B cell (primary cell): ENCODE data around the gene PPP1R27. TPM values are rescaled to one million over a fixed set of nuclear protein-coding genes. Genes with fewer than 3 reads are reported as not detected.

ENCODE experiments used
- ATAC-seq: fragments of 200-7000 bp; cut with Tn5 transposase; one replicate; pipeline ENCODE4 v1.10.0; 2021; ENCODE audit warnings: low read depth, mild to moderate bottlenecking, moderate number of reproducible peaks, moderate library complexity
- CTCF ChIA-PET: fragments of 350-600 bp; sonication (Branson Sonifier 250); formaldehyde crosslinking; loops from one replicate; lab custom pipeline; 2021; ENCODE audit warnings: antibody characterized with exemption, inconsistent platforms; lab: Charles Lee
- POLR2A ChIA-PET: fragments of 350-600 bp; sonication (Branson Sonifier 250); formaldehyde crosslinking; loops from one replicate; lab custom pipeline; 2021; ENCODE audit warnings: antibody characterized with exemption; lab: Charles Lee
- DNase-seq: peaks from one replicate; pipeline ENCODE4 v3.0.0; 2013
- H2AFZ ChIP-seq: 2 replicates; pipeline ENCODE4 v1.6.1; 2012; ENCODE audit warnings: mild to moderate bottlenecking, low read depth, low read length; ENCODE audit not compliant: insufficient read depth, poor library complexity, severe bottlenecking
- H3K27ac ChIP-seq, 2 donors: 1 replicate in 1 of 2; 2 replicates in 1 of 2; pipeline ENCODE4 v1.5.1; 2012 to 2013; ENCODE audit warnings: low read length in 2 of 2, mild to moderate bottlenecking in 2 of 2, moderate library complexity in 1 of 2
- H3K27me3 ChIP-seq, 4 experiments: fragments of 200-600 bp in 1 of 4; sonication (generic) in 1 of 4; replicated peaks in 1 of 4; 1 replicate in 2 of 4; 2 replicates in 2 of 4; pipeline versions ENCODE4 v1.6.1 to v1.7.0; 2013 to 2016; ENCODE audit warnings: low read length in 3 of 4, mild to moderate bottlenecking in 2 of 4, mixed read lengths in 1 of 4, moderate library complexity in 1 of 4; ENCODE audit not compliant: insufficient read depth in 4 of 4, control insufficient read depth in 3 of 4; ENCODE audit errors: control extremely low read depth in 1 of 4
- H3K36me3 ChIP-seq, 2 experiments: replicated peaks in 1 of 2; 1 replicate in 1 of 2; 2 replicates in 1 of 2; pipeline versions ENCODE4 v1.6.1 to v1.7.1; 2013; ENCODE audit warnings: low read length in 1 of 2; ENCODE audit not compliant: insufficient read depth in 2 of 2, control insufficient read depth in 1 of 2; ENCODE audit errors: control extremely low read depth in 1 of 2, extremely low read depth in 1 of 2
- H3K4me1 ChIP-seq, 2 donors: fragments of 200-600 bp in 1 of 2; sonication (generic) in 1 of 2; 1 replicate in 1 of 2; 2 replicates in 1 of 2; pipeline versions ENCODE4 v1.5.1 to v1.6.1; 2013 to 2017; ENCODE audit warnings: low read length in 2 of 2; ENCODE audit not compliant: control insufficient read depth in 2 of 2, insufficient read depth in 2 of 2
- H3K4me2 ChIP-seq: replicated peaks from 2 replicates; pipeline ENCODE3; 2012; ENCODE audit warnings: mild to moderate bottlenecking, low read depth, low read length; ENCODE audit not compliant: poor library complexity, severe bottlenecking
- H3K4me3 ChIP-seq, 5 experiments: fragments of 200-600 bp in 1 of 5; sonication (generic) in 1 of 5; 1 replicate in 3 of 5; 2 replicates in 2 of 5; pipeline versions ENCODE4 v1.5.1 to v1.7.0; 2011 to 2016; ENCODE audit warnings: low read length in 4 of 5, mild to moderate bottlenecking in 4 of 5, low read depth in 2 of 5, control low read depth in 1 of 5, moderate library complexity in 1 of 5; ENCODE audit not compliant: insufficient read depth in 1 of 5; ENCODE audit errors: control extremely low read depth in 1 of 5, extremely low read depth in 1 of 5
- H3K79me2 ChIP-seq: fragments of 200-600 bp; sonication (generic); one replicate; pipeline ENCODE4 v1.6.0; 2016; ENCODE audit warnings: low read length; ENCODE audit not compliant: control insufficient read depth, insufficient read depth
- H3K9ac ChIP-seq: fragments of 200-600 bp; sonication (generic); 2 replicates; pipeline ENCODE4 v1.6.1; 2017; ENCODE audit warnings: mild to moderate bottlenecking, low read length, moderate library complexity
- H3K9me3 ChIP-seq, 3 donors: one replicate each; pipeline versions ENCODE4 v1.6.1 to v1.7.1; 2013; ENCODE audit warnings: low read length in 2 of 3; ENCODE audit not compliant: control insufficient read depth in 2 of 3, insufficient read depth in 1 of 3; ENCODE audit errors: control extremely low read depth in 1 of 3
- H4K20me1 ChIP-seq: 2 replicates; pipeline ENCODE4 v1.6.0; 2012; ENCODE audit warnings: mild to moderate bottlenecking, low read length; ENCODE audit not compliant: insufficient read depth, control insufficient read depth, poor library complexity, severe bottlenecking
- H3K27ac Mint-ChIP-seq: one replicate; pipeline ENCODE4 v1.8.0; 2021; ENCODE audit warnings: mixed read lengths
- H3K27me3 Mint-ChIP-seq: one replicate; pipeline ENCODE4 v1.8.0; 2021; ENCODE audit warnings: mixed read lengths
- H3K4me1 Mint-ChIP-seq: one replicate; pipeline ENCODE4 v1.8.0; 2021; ENCODE audit warnings: mixed read lengths
- H3K4me3 Mint-ChIP-seq: one replicate; pipeline ENCODE4 v1.8.0; 2021; ENCODE audit warnings: mixed read lengths
- H3K9me3 Mint-ChIP-seq: one replicate; pipeline ENCODE4 v1.8.0; 2022; ENCODE audit warnings: mixed read lengths; ENCODE audit not compliant: insufficient read depth
- EZH2 ChIP-seq: IDR thresholded peaks from 2 replicates; pipeline ENCODE4 v1.6.1; 2012; ENCODE audit warnings: borderline replicate concordance, low read depth, mild to moderate bottlenecking, moderate library complexity, low read length; ENCODE audit not compliant: insufficient read depth, poor library complexity, severe bottlenecking
- WGBS: methylation state at CpG from one replicate; pipeline ENCODE4 v1.1.5; 2013; ENCODE audit warnings: missing lambda C conversion rate; ENCODE audit not compliant: insufficient coverage; 5-methylcytosine and 5-hydroxymethylcytosine counted together
- intact Hi-C: fragments of 100-400 bp; cut with micrococcal nuclease; formaldehyde crosslinking; loops from one replicate; pipeline ENCODE4 v1.10.0; 2022
- polyA plus RNA-seq: library from polyadenylated mRNA; depleted of rRNA; stranded (reverse); fragments of >200 nt; gene quantifications from 2 replicates; pipeline ENCODE4 v1.2.3, GENCODE V29; 2012
- total RNA-seq, 2 donors: library from RNA; stranded (reverse); fragments of 120-200 nt in 1 of 2; gene quantifications; 1 replicate in 1 of 2; 2 replicates in 1 of 2; pipeline versions ENCODE4 v1.2.3 to v1.2.4, GENCODE V29; 2013 to 2022
- TF ChIP-seq, protein P1 (sequence below): fragments of 200-600 bp; IDR thresholded peaks from one replicate; pipeline ENCODE4 v1.8.0; 2022; ENCODE audit warnings: antibody characterized with exemption, mild to moderate bottlenecking

PPP1R27 gene
- total and polyA plus RNA-seq, 2 donors (not counting 1 experiment from before 2014, with no cell fraction given), result not detected

- Mint-ChIP-seq H3K9me3 (no peaks in the 10 kb centered on the region), H3K4me3 (no peak overlapping the region), H3K27ac (no peak overlapping the region), H3K27me3 (peaks cover 13% of the 10 kb centered on the region), H3K4me1 (no peaks in the 10 kb centered on the region)
- Histone ChIP-seq H3K36me3 (no peaks in the 10 kb centered on the region), H3K27me3 (no peaks in the 10 kb centered on the region), H3K9me3 (no peaks in the 10 kb centered on the region), H3K4me3 (no peak overlapping the region), H4K20me1 (no peaks in the 10 kb centered on the region), H3K4me1 (no peaks in the 10 kb centered on the region), H3K27ac (no peak overlapping the region), H2AFZ (no peak overlapping the region), H3K9ac (no peak overlapping the region), H3K79me2 (no peaks in the 10 kb centered on the region), H3K4me2 (no peak overlapping the region)
- POLR2A ChIA-PET, result no interaction called here
- DNase-seq, result no peak
- CTCF ChIA-PET, result no interaction called here
- WGBS, result no CpG with 5 or more reads among the region's 2 CpGs
- intact Hi-C loops, result no loop called here
- TF ChIP-seq EZH2, result no peak
- TF ChIP-seq, protein P1, sequence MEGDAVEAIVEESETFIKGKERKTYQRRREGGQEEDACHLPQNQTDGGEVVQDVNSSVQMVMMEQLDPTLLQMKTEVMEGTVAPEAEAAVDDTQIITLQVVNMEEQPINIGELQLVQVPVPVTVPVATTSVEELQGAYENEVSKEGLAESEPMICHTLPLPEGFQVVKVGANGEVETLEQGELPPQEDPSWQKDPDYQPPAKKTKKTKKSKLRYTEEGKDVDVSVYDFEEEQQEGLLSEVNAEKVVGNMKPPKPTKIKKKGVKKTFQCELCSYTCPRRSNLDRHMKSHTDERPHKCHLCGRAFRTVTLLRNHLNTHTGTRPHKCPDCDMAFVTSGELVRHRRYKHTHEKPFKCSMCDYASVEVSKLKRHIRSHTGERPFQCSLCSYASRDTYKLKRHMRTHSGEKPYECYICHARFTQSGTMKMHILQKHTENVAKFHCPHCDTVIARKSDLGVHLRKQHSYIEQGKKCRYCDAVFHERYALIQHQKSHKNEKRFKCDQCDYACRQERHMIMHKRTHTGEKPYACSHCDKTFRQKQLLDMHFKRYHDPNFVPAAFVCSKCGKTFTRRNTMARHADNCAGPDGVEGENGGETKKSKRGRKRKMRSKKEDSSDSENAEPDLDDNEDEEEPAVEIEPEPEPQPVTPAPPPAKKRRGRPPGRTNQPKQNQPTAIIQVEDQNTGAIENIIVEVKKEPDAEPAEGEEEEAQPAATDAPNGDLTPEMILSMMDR, result no peak
- ATAC-seq, result no peak
These were observed 19.2 kb downstream of the PPP1R27 start for GRCh38 chr17:81815646-81815986.

DNA sequence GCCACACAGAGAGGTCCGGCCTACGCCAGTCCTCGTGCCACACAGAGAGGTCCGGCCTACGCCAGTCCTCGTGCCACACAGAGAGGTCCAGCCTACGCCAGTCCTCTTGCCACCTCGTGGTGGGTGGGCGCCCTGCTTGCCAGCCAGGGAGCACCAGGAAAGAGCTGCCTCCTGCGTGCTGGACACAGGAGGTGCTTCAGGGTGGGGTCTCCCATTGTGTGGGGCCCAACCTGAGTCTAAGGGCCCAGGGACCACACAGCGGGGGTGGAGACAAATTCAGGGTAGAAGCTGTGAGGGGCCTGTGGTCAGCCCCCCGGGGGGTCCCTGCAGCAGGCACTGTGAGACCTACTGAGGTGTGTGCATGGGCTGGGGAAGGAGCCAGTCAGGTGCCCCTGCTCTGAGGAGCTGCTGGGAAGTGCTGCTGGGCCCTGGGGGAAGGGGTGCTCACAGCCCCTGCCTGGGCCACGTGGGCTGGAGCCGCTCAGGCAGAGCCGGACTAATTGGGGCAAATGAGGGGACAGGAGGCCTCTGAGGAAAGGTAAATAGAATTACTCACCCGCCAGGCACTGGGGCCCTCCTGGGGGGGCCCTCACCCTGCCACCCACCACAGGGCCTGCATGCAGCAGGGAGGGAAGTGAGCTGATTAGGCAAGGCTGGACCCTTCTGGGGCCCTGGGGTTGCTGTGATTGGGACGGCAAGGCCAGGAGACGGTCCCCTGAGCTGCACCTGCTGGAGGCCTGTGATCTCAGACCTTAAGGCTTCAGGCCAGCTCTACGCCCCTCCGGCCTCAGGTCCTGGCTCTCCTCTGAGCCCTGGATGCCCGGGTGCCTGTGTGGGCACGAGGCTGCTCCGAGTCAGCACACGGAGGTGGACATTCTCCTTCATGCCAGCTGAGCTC is 19.9 kb downstream of the PPP1R27 start:
- H3K36me3 ChIP-seq, result no peaks in the 10 kb centered on the region
- intact Hi-C loops, result no loop called here
- no peaks in the 10 kb centered on the region for H3K9me3 Mint-ChIP-seq
- peaks cover 0 to under 1% (median 0%) of the 10 kb centered on the region in 4 experiments for H3K27me3 ChIP-seq
- ChIA-PET POLR2A (no interaction called here), CTCF (no interaction called here)
- TF ChIP-seq, protein P1, result no peak
- TF ChIP-seq EZH2, result no peak
- H2AFZ ChIP-seq, result no peak overlapping the region
- H3K9me3 ChIP-seq, result no peaks in the 10 kb centered on the region
- no peaks in the 10 kb centered on the region for H4K20me1 ChIP-seq
- no peak overlapping the region for H3K4me2 ChIP-seq
- H3K79me2 ChIP-seq, result no peaks in the 10 kb centered on the region
- no peak overlapping the region for H3K9ac ChIP-seq
- H3K4me1 Mint-ChIP-seq, result no peaks in the 10 kb centered on the region
- no peak overlapping the region for H3K4me3 ChIP-seq
- ATAC-seq (no peak), DNase-seq (no peak)
- no peak overlapping the region for H3K27ac ChIP-seq
- peaks cover 13% of the 10 kb centered on the region for H3K27me3 Mint-ChIP-seq
- 89% methylated on average over 21 of the region's 24 CpGs for WGBS
- no peak overlapping the region for H3K4me3 Mint-ChIP-seq
- H3K27ac Mint-ChIP-seq, result no peak overlapping the region
- no peaks in the 10 kb centered on the region for H3K4me1 ChIP-seq
